HepG2 (cell line): ENCODE measurements around the gene PRR14. TPM values are rescaled to one million over a fixed set of nuclear protein-coding genes. Genes with fewer than 3 reads are reported as not detected.

Experiments
- ASH2L ChIP-seq: fragments of 300-600, 200-600 bp; sonication (generic); IDR thresholded peaks from 2 replicates; pipeline ENCODE4 v1.7.0; 2017; ENCODE audit warnings: low read depth, mild to moderate bottlenecking, moderate library complexity, mixed read lengths, low read length; ENCODE audit not compliant: insufficient read length
- CCDC6 ChIP-seq: sonication (generic); formaldehyde crosslinking; IDR thresholded peaks from 2 replicates; pipeline ENCODE4 v1.8.1; 2022; ENCODE audit warnings: mild to moderate bottlenecking, missing genetic modification reagents, moderate library complexity
- CREBL2 ChIP-seq: sonication (generic); formaldehyde crosslinking; IDR thresholded peaks from 2 replicates; pipeline ENCODE4 v1.8.1; 2023; ENCODE audit warnings: missing genetic modification reagents, mild to moderate bottlenecking, borderline replicate concordance
- DDIT3 ChIP-seq: sonication (generic); formaldehyde crosslinking; IDR thresholded peaks from 2 replicates; pipeline ENCODE4 v1.4.0; 2020; ENCODE audit warnings: mild to moderate bottlenecking, missing genetic modification reagents
- DMTF1 ChIP-seq: sonication (generic); formaldehyde crosslinking; IDR thresholded peaks from 2 replicates; pipeline ENCODE4 v1.4.0; 2020; ENCODE audit warnings: mild to moderate bottlenecking, missing genetic modification reagents
- FOSL1 ChIP-seq: sonication (generic); formaldehyde crosslinking; IDR thresholded peaks from 2 replicates; pipeline ENCODE4 v1.9.0; 2021; ENCODE audit warnings: missing genetic modification reagents, borderline replicate concordance
- FOXA3 ChIP-seq: IDR thresholded peaks from 2 replicates; pipeline ENCODE4 v1.6.1; 2016; ENCODE audit warnings: missing genetic modification reagents, missing compliant biosample characterization
- HMGXB4 ChIP-seq, 2 experiments: sonication (generic) in 1 of 2; formaldehyde crosslinking in 1 of 2; IDR thresholded peaks; 2 replicates each; pipeline versions ENCODE4 v1.4.0 to v1.6.1; 2018 to 2020; ENCODE audit warnings: missing genetic modification reagents in 2 of 2, borderline replicate concordance in 1 of 2, low read depth in 1 of 2, mild to moderate bottlenecking in 1 of 2, missing biosample characterization in 1 of 2
- HNRNPUL1 ChIP-seq: fragments of 200-400 bp; formaldehyde crosslinking; IDR thresholded peaks from 2 replicates; pipeline ENCODE4 v1.6.1; 2017; ENCODE audit warnings: low read depth, mild to moderate bottlenecking, low read length, moderate library complexity
- HOXD1 ChIP-seq: sonication (generic); formaldehyde crosslinking; IDR thresholded peaks from 2 replicates; pipeline ENCODE4 v1.5.0; 2020; ENCODE audit warnings: missing genetic modification reagents
- JARID2 ChIP-seq: sonication (generic); formaldehyde crosslinking; IDR thresholded peaks from 2 replicates; pipeline ENCODE4 v1.8.1; 2023; ENCODE audit warnings: missing genetic modification reagents, inconsistent platforms; ENCODE audit not compliant: insufficient replicate concordance
- KLF9 ChIP-seq: IDR thresholded peaks from 2 replicates; pipeline ENCODE4 v1.6.1; 2016; ENCODE audit warnings: low read depth
- MXD1 ChIP-seq: sonication (generic); formaldehyde crosslinking; IDR thresholded peaks from 2 replicates; pipeline ENCODE4 v1.4.0; 2020; ENCODE audit warnings: mild to moderate bottlenecking, missing genetic modification reagents
- NR2F1 ChIP-seq, 2 experiments: fragments of 450-650 bp in 1 of 2; formaldehyde crosslinking in 1 of 2; IDR thresholded peaks; 2 replicates each; pipeline versions ENCODE4 v1.5.0 to v1.6.1; 2016 to 2020; ENCODE audit warnings: mild to moderate bottlenecking in 1 of 2, missing compliant biosample characterization in 1 of 2, missing genetic modification reagents in 1 of 2, moderate library complexity in 1 of 2
- ZNF362 ChIP-seq: sonication (generic); formaldehyde crosslinking; IDR thresholded peaks from 2 replicates; pipeline ENCODE4 v1.4.0; 2020; ENCODE audit warnings: missing genetic modification reagents, mild to moderate bottlenecking, borderline replicate concordance
- ZNF570 ChIP-seq: sonication (generic); formaldehyde crosslinking; IDR thresholded peaks from 2 replicates; pipeline ENCODE4 v1.4.0; 2020; ENCODE audit warnings: mild to moderate bottlenecking, missing genetic modification reagents, borderline replicate concordance
- ZNF580 ChIP-seq: IDR thresholded peaks from 2 replicates; pipeline ENCODE4 v1.6.1; 2016; ENCODE audit warnings: low read depth, borderline replicate concordance
- ZNF768 ChIP-seq: sonication (generic); formaldehyde crosslinking; IDR thresholded peaks from 2 replicates; pipeline ENCODE4 v1.4.0; 2020; ENCODE audit warnings: missing genetic modification reagents
- ZNF83 ChIP-seq: sonication (generic); formaldehyde crosslinking; IDR thresholded peaks from 2 replicates; pipeline ENCODE4 v1.4.0; 2020; ENCODE audit warnings: missing genetic modification reagents, mild to moderate bottlenecking, borderline replicate concordance
- polyA plus RNA-seq, 8 experiments: library from polyadenylated mRNA; depleted of rRNA in 3 of 8; stranded (reverse) in 7 of 8; unstranded in 1 of 8; fragments of >200 nt; fragmentation: Illumina TruSeq in 4 of 8; extraction: Trizol in 4 of 8; gene quantifications; 2 replicates each; pipeline versions ENCODE4 v1.2.1 to v1.2.3, GENCODE V29; 2011 to 2016; ENCODE audit warnings: low read depth in 4 of 8, missing spikeins in 1 of 8, mixed read lengths in 1 of 8; ENCODE audit not compliant: insufficient read depth in 1 of 8
- total RNA-seq, 5 experiments: library from RNA; depleted of rRNA; stranded (reverse); fragments of >200 nt; fragmentation: Illumina TruSeq; extraction: Trizol; gene quantifications; 2 replicates each; pipeline ENCODE4 v1.2.3, GENCODE V29; 2016; ENCODE audit warnings: low read depth in 1 of 5

Gene PRR14
- total and polyA plus RNA-seq, 2 of the 13 experiments (the other 11 are each of a cell fraction or from before 2014, with no cell fraction given): 8.4 to 11.0 TPM

- TF ChIP-seq MXD1 (CRISPR knock-in tag) (0 out of 2 replicates have a peak, but pooled peaks have one; percentile 18), ZNF83 (CRISPR knock-in tag) (no peak), HNRNPUL1 (no peak), ZNF362 (no peak), HOXD1 (CRISPR knock-in tag) (peak; percentile 18; the same call in 1 of the 2 replicates), HMGXB4 (CRISPR knock-in tag; IDR thresholded peaks at IDR 0.05; ENCODE audit: borderline replicate concordance in 1 of 2, low read depth in 1 of 2) (no peak; a peak in 3 of 4 replicates), ZNF580 (CRISPR knock-in tag) (no peak; the same call in 1 of the 2 replicates), FOXA3 (CRISPR knock-in tag) (no peak), DDIT3 (CRISPR knock-in tag) (no peak), ZNF570 (CRISPR knock-in tag) (no peak), FOSL1 (no peak), ASH2L (peak; percentile 95), CREBL2 (no peak; the same call in 1 of the 2 replicates), KLF9 (CRISPR knock-in tag) (no peak), CCDC6 (CRISPR knock-in tag) (peak; percentile 69; the same call in 1 of the 2 replicates), NR2F1 (CRISPR knock-in tag; IDR thresholded peaks at IDR 0.05) (peak in 1 of 2 experiments; percentile 30; a peak in 1 of 4 replicates), JARID2 (no peak), ZNF768 (CRISPR knock-in tag) (no peak), DMTF1 (CRISPR knock-in tag) (no peak)
Observed at GRCh38 chr16:30658731-30659506, 8.2 kb downstream of the PRR14 start (continued).
